Right lobe of liver (tissue), 4 donors: Measurements from ENCODE around the gene SGCD.

Experiments used
- POLR2A ChIP-seq: fragments of 450-650 bp; IDR thresholded peaks from one replicate; pipeline ENCODE4 v1.6.1; 2017; ENCODE audit warnings: antibody characterized with exemption, mild to moderate bottlenecking
- TF ChIP-seq, protein P1 (sequence below), 4 donors: fragments of 200-600 bp in 3 of 4; fragments of 450-650 bp in 1 of 4; IDR thresholded peaks; one replicate each; pipeline versions ENCODE4 v1.5.1 to v1.8.0; 2016 to 2022; ENCODE audit warnings: antibody characterized with exemption in 4 of 4, mild to moderate bottlenecking in 2 of 4
- donor health status: DM: no; HTN: no; CAD: no.
- donor health status: DM: no; HTN: no; CAD: no.
- donor health status: DM: no; HTN: yes; CAD: no.

GRCh38 chr5:156529892-156530291 lies 202.9 kb downstream of the SGCD start:
- TF ChIP-seq, protein P1, sequence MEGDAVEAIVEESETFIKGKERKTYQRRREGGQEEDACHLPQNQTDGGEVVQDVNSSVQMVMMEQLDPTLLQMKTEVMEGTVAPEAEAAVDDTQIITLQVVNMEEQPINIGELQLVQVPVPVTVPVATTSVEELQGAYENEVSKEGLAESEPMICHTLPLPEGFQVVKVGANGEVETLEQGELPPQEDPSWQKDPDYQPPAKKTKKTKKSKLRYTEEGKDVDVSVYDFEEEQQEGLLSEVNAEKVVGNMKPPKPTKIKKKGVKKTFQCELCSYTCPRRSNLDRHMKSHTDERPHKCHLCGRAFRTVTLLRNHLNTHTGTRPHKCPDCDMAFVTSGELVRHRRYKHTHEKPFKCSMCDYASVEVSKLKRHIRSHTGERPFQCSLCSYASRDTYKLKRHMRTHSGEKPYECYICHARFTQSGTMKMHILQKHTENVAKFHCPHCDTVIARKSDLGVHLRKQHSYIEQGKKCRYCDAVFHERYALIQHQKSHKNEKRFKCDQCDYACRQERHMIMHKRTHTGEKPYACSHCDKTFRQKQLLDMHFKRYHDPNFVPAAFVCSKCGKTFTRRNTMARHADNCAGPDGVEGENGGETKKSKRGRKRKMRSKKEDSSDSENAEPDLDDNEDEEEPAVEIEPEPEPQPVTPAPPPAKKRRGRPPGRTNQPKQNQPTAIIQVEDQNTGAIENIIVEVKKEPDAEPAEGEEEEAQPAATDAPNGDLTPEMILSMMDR (IDR thresholded peaks at IDR 0.05): no peak
- TF ChIP-seq POLR2A: no peak
